H1 (cell line): Measurements from ENCODE around the gene TMEM129.

ENCODE experiments used
- BCL11A ChIP-seq, 2 experiments: IDR thresholded peaks; one replicate each; pipeline ENCODE4 v1.6.1; 2011; ENCODE audit warnings: low read depth in 2 of 2, low read length in 2 of 2, mild to moderate bottlenecking in 2 of 2
- CEBPB ChIP-seq: IDR thresholded peaks from 2 replicates; pipeline ENCODE4 v1.6.1; 2012; ENCODE audit warnings: low read depth, low read length
- CTCF ChIP-seq, 3 experiments: IDR thresholded peaks; 1 replicate in 2 of 3; 2 replicates in 1 of 3; pipeline versions ENCODE4 v1.5.1 to v1.6.1; 2011; ENCODE audit warnings: low read length in 3 of 3, mild to moderate bottlenecking in 3 of 3, inconsistent platforms in 2 of 3, low read depth in 1 of 3, moderate library complexity in 1 of 3; ENCODE audit not compliant: insufficient read depth in 1 of 3; ENCODE audit errors: control extremely low read depth in 1 of 3
- EZH2 ChIP-seq: fragments of 200-600 bp; sonication (generic); IDR thresholded peaks from 2 replicates; pipeline ENCODE4 v1.7.1; 2012; ENCODE audit warnings: low read depth, mild to moderate bottlenecking, moderate library complexity, low read length, inconsistent platforms; ENCODE audit not compliant: severe bottlenecking
- HDAC6 ChIP-seq: IDR thresholded peaks from one replicate; pipeline ENCODE4 v1.7.1; 2012; ENCODE audit warnings: low read depth, mild to moderate bottlenecking, inconsistent platforms, low read length, moderate library complexity
- KDM5A ChIP-seq: fragments of 200-600 bp; IDR thresholded peaks from 2 replicates; pipeline ENCODE4 v1.7.1; 2012; ENCODE audit warnings: mild to moderate bottlenecking, low read length, inconsistent platforms, mixed read lengths
- POLR2A ChIP-seq, 2 experiments: IDR thresholded peaks; 1 replicate in 1 of 2; 2 replicates in 1 of 2; pipeline ENCODE4 v1.6.1; 2011; ENCODE audit warnings: low read depth in 2 of 2, low read length in 2 of 2, mild to moderate bottlenecking in 2 of 2; ENCODE audit errors: control extremely low read depth in 1 of 2
- POLR2AphosphoS5 ChIP-seq: IDR thresholded peaks from 2 replicates; pipeline ENCODE4 v1.6.1; 2011; ENCODE audit warnings: low read depth, low read length
- RBBP5 ChIP-seq: IDR thresholded peaks from 2 replicates; pipeline ENCODE4 v1.7.1; 2012; ENCODE audit warnings: low read depth, mild to moderate bottlenecking, inconsistent platforms, low read length, moderate library complexity, borderline replicate concordance
- SP4 ChIP-seq: IDR thresholded peaks from 2 replicates; pipeline ENCODE4 v1.6.1; 2012; ENCODE audit warnings: low read length, inconsistent platforms

- TF ChIP-seq KDM5A (no peak), CTCF (IDR thresholded peaks at IDR 0.05; ENCODE audit: control extremely low read depth in 1 of 3, insufficient read depth in 1 of 3, low read depth in 1 of 3, low read length in 3 of 3) (no peak), POLR2A (IDR thresholded peaks at IDR 0.05; ENCODE audit: control extremely low read depth in 1 of 2, low read depth in 2 of 2, low read length in 2 of 2) (no peak), CEBPB (no peak), RBBP5 (no peak), EZH2 (no peak), HDAC6 (no peak), POLR2AphosphoS5 (no peak), BCL11A (IDR thresholded peaks at IDR 0.05; ENCODE audit: low read depth in 2 of 2, low read length in 2 of 2) (no peak), SP4 (no peak)
Observed at GRCh38 chr4:1750381-1751154, 29.4 kb upstream of the TMEM129 start.
